Tibial artery (tissue), 4 donors: ENCODE data around the gene ALDH1L1.

Experiments used
- DNase-seq, 2 donors: peaks; one replicate each; pipeline ENCODE4 v3.0.0-alpha.2; 2019
- H3K27ac ChIP-seq, 2 donors: fragments of 200-600 bp; sonication (generic) in 1 of 2; 1 replicate in 1 of 2; 2 replicates in 1 of 2; pipeline ENCODE4 v1.5.1; 2018 to 2019; ENCODE audit warnings: mild to moderate bottlenecking in 1 of 2
- H3K27me3 ChIP-seq, 2 donors: fragments of 200-600 bp; sonication (generic) in 1 of 2; one replicate each; pipeline versions ENCODE4 v1.5.1 to v1.6.0; 2016 to 2019
- H3K36me3 ChIP-seq, 3 donors: fragments of 200-600 bp; sonication (generic) in 2 of 3; one replicate each; pipeline ENCODE4 v1.5.1; 2016 to 2019; ENCODE audit warnings: mild to moderate bottlenecking in 2 of 3
- H3K4me1 ChIP-seq, 4 donors: fragments of 200-600 bp; sonication (generic) in 2 of 4; 1 replicate in 3 of 4; 2 replicates in 1 of 4; pipeline ENCODE4 v1.5.1; 2016 to 2019
- H3K4me3 ChIP-seq, 2 donors: fragments of 200-600 bp; sonication (generic) in 1 of 2; 1 replicate in 1 of 2; 2 replicates in 1 of 2; pipeline ENCODE4 v1.5.1; 2018 to 2019; ENCODE audit warnings: mild to moderate bottlenecking in 2 of 2
- H3K9me3 ChIP-seq, 3 donors: fragments of 200-600 bp; sonication (generic) in 1 of 3; one replicate each; pipeline ENCODE4 v1.5.1; 2016 to 2019
- intact Hi-C: fragments of 100-400 bp; cut with DNase I; formaldehyde crosslinking; loops from one replicate; pipeline ENCODE4 v1.15.0; 2023; ENCODE audit warnings: low total_unique reads
- TF ChIP-seq, protein P1 (sequence below), 2 experiments: fragments of 200-600 bp in 1 of 2; fragments of 450-650 bp in 1 of 2; IDR thresholded peaks; one replicate each; pipeline ENCODE4 v1.5.1; 2017 to 2019; ENCODE audit warnings: antibody characterized with exemption in 2 of 2, mild to moderate bottlenecking in 1 of 2, moderate library complexity in 1 of 2

Gene ALDH1L1

DNA sequence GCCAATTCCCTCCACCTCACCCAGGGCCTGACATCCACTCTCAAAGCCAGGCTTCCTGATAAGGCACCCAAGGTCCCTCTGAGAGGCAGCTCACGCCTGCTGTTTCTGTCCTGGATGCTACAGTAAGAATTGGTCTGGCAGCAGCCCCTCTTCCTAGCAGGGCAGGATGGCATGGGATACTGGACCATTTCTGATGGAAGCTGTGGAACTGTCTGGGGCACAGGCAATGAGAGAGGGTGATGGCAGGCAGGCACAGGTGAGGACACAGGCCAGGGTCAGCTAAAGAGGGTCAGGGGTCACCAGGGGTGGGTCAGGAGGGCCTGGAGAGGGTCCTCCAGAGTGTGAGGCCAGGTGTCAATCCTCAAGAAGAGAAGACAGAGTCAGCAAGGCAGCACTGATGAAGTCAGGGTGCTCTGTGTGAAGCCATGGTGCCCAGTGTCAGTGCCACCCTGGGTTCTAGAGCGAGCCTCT is 54.6 kb downstream of the ALDH1L1 start:
- TF ChIP-seq, protein P1, sequence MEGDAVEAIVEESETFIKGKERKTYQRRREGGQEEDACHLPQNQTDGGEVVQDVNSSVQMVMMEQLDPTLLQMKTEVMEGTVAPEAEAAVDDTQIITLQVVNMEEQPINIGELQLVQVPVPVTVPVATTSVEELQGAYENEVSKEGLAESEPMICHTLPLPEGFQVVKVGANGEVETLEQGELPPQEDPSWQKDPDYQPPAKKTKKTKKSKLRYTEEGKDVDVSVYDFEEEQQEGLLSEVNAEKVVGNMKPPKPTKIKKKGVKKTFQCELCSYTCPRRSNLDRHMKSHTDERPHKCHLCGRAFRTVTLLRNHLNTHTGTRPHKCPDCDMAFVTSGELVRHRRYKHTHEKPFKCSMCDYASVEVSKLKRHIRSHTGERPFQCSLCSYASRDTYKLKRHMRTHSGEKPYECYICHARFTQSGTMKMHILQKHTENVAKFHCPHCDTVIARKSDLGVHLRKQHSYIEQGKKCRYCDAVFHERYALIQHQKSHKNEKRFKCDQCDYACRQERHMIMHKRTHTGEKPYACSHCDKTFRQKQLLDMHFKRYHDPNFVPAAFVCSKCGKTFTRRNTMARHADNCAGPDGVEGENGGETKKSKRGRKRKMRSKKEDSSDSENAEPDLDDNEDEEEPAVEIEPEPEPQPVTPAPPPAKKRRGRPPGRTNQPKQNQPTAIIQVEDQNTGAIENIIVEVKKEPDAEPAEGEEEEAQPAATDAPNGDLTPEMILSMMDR (IDR thresholded peaks at IDR 0.05): no peak

DNA sequence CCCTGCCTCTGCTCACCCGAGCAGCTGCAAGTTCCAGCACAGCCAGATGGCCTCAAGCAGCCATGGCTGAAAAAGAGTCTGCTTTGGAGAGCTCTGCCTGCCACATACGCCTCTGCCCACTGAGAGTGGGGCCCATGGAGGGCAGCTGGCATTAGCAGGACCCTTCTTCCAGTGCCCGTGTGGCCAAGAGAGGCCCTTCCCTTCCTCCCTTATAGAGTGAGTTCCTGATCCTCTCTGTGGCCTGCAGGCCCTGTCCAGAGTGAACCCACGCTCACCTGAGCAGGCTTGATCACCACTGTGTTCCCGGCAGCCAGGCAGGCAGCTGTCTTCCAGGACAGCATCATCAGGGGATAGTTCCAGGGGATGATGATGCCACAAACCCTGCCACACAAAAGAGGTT is 55.0 kb downstream of the ALDH1L1 start:
- H3K4me3 ChIP-seq: no peak overlapping the region
- no peak overlapping the region for H3K27ac ChIP-seq
- intact Hi-C loops: no loop called here
- no peaks in the 10 kb centered on the region for H3K9me3 ChIP-seq
- TF ChIP-seq, protein P1 (IDR thresholded peaks at IDR 0.05): no peak
- peaks cover 0 to 4% (median 0%) of the 10 kb centered on the region in 3 donors for H3K36me3 ChIP-seq
- peak; percentile 10 to 42 for DNase-seq
- H3K4me1 ChIP-seq: peaks cover 0 to 7% (median 0%) of the 10 kb centered on the region in 4 donors
- no peaks in the 10 kb centered on the region for H3K27me3 ChIP-seq

More for the DNA sequence above, 54.6 kb downstream of the ALDH1L1 start:
- Histone ChIP-seq H3K9me3 (no peaks in the 10 kb centered on the region), H3K4me1 (peaks cover 0 to 7% (median 0%) of the 10 kb centered on the region in 4 donors), H3K27ac (no peak overlapping the region), H3K27me3 (no peaks in the 10 kb centered on the region), H3K4me3 (no peak overlapping the region), H3K36me3 (peaks cover 0 to 4% (median 0%) of the 10 kb centered on the region in 3 donors)
- intact Hi-C loops: no loop called here
- peak; percentile 11 to 44 for DNase-seq

DNA sequence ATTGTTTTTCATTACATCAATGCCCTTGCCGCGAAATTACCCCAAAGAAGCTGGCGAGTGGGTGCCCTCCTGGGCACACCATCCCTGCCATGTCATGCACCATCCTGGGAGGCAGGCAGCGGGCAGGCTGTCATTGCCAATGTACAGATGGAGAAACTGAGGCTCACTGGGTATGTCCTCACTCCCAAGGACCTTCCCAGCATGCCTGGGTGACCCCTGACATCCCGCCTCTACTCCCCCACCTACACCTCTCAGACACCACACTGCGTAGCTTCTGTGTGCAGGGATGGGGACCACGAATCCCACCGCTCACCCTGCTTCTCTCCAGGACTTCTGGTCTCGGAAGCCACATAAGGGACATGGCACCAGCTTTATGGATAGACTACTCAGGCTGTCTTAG is 55.5 kb downstream of the ALDH1L1 start:
- no peaks in the 10 kb centered on the region for H3K27me3 ChIP-seq
- peaks cover 0 to 4% (median 0%) of the 10 kb centered on the region in 3 donors for H3K36me3 ChIP-seq
- intact Hi-C loops: no loop called here
- H3K9me3 ChIP-seq: no peaks in the 10 kb centered on the region
- H3K4me3 ChIP-seq: no peak overlapping the region
- peaks cover 0 to 7% (median 0%) of the 10 kb centered on the region in 4 donors for H3K4me1 ChIP-seq
- TF ChIP-seq, protein P1 (IDR thresholded peaks at IDR 0.05): no peak
- peak in 1 of 2 donors; percentile 39 for DNase-seq
- H3K27ac ChIP-seq: no peak overlapping the region

DNA sequence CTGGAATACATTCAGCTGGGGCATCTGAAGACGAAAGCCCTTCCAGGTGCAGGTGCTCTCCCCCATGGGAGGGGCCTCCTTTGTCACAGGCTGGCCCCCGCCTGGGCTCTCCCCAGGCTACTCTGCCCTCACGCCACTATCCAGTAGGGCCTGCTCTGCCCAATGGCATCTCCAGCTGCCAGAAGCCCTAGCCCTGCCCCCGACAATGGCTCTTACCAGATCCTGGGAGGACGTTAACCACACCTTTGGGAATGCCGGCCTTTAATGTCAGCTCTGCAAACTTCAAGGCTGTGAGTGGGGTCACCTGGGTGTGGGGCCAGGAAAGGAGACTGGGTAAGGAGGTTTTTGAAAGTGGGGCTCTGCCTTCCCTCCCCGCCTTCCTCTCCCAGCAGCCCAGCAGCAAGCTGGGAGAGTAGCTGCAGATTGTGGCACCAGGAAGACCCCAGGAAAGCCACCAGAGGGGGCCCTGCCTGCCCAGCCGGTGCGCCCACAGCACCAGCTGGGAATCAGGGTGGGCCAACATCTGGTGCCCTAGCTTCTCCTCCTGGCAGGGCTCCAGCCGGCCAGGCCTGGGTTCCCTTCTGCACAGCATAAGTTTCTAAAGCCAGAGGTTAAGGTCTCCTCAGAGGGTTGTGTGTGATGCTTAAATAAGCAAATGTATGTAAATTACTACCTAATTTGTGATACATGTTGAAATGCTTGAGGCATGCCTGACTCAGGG is 56.1 kb downstream of the ALDH1L1 start:
- Histone ChIP-seq H3K27ac (no peak overlapping the region), H3K9me3 (no peaks in the 10 kb centered on the region), H3K4me1 (peaks cover 0 to 4% (median 0%) of the 10 kb centered on the region in 4 donors), H3K36me3 (peaks cover 0 to 4% (median 0%) of the 10 kb centered on the region in 3 donors), H3K27me3 (no peaks in the 10 kb centered on the region), H3K4me3 (no peak overlapping the region)
- DNase-seq: peak; percentile 13 to 41
- intact Hi-C loops: no loop called here
- TF ChIP-seq, protein P1 (IDR thresholded peaks at IDR 0.05): no peak

DNA sequence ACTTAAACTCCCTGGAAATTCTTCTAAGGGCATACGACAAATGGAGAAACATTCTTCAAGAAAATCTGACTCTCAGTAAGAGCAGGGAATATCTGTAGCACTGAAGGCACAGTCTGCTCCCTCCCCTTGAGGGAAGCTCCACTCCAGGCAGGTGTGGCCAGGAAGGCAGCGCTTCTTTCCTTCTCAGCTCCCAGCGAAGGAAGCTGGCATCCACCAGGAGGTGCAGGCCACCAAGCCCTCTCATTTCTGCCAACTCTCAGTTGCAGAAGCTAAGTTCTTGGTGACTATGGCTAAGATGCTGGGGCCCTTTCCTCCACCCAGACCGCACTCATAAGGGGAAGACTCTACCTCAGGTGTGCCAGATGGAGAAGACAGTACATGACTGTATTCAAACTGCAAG is 58.8 kb downstream of the ALDH1L1 start:
- H3K4me1 ChIP-seq: no peaks in the 10 kb centered on the region
- no peak overlapping the region for H3K4me3 ChIP-seq
- H3K9me3 ChIP-seq: no peaks in the 10 kb centered on the region
- peaks cover 0 to 10% (median 0%) of the 10 kb centered on the region in 3 donors for H3K36me3 ChIP-seq
- intact Hi-C loops: no loop called here
- TF ChIP-seq, protein P1 (IDR thresholded peaks at IDR 0.05): no peak
- DNase-seq: no peak
- no peaks in the 10 kb centered on the region for H3K27me3 ChIP-seq
- no peak overlapping the region for H3K27ac ChIP-seq
